Stimulated activated naive B cell treated with anti-CD40 and anti-IgM and Interleukin-4, amounts not matched to agents 10 μg/mL and 1 μg/mL and 100 μg/mL, for 72 hours (primary cell): ENCODE results near the gene ZIC1.

Source experiments
- ATAC-seq, 2 donors: fragments of 150-1000 bp; cut with Tn5 transposase; replicated peaks; 2 replicates each; pipeline ENCODE4 v1.10.0; 2021; ENCODE audit warnings: moderate library complexity in 1 of 2
- DNase-seq: peaks from one replicate; pipeline ENCODE4 v3.0.0; 2021
- H3K27ac Mint-ChIP-seq: one replicate; pipeline ENCODE4 v1.8.0; 2022; ENCODE audit warnings: mild to moderate bottlenecking, mixed read lengths
- H3K27me3 Mint-ChIP-seq, 2 donors: one replicate each; pipeline ENCODE4 v1.8.0; 2022; ENCODE audit warnings: mixed read lengths in 2 of 2
- H3K36me3 Mint-ChIP-seq, 2 donors: one replicate each; pipeline ENCODE4 v1.8.0; 2022; ENCODE audit warnings: mixed read lengths in 2 of 2, mild to moderate bottlenecking in 1 of 2
- H3K4me1 Mint-ChIP-seq, 2 donors: one replicate each; pipeline ENCODE4 v1.8.0; 2022; ENCODE audit warnings: mixed read lengths in 2 of 2, mild to moderate bottlenecking in 1 of 2
- H3K4me3 Mint-ChIP-seq, 2 donors: one replicate each; pipeline ENCODE4 v1.8.0; 2022; ENCODE audit warnings: mild to moderate bottlenecking in 2 of 2, mixed read lengths in 2 of 2, moderate library complexity in 1 of 2
- H3K9me3 Mint-ChIP-seq, 2 donors: one replicate each; pipeline ENCODE4 v1.8.0; 2022; ENCODE audit warnings: mixed read lengths in 2 of 2, mild to moderate bottlenecking in 1 of 2

The ZIC1 gene

GRCh38 chr3:147462856-147463255 lies 53.7 kb downstream of the ZIC1 start:
- DNase-seq: no peak
- ATAC-seq: no peak
- Mint-ChIP-seq H3K36me3 (no peaks in the 10 kb centered on the region), H3K4me1 (no peaks in the 10 kb centered on the region), H3K4me3 (no peak overlapping the region), H3K27me3 (no peaks in the 10 kb centered on the region), H3K9me3 (peaks cover 0 to 5% of the 10 kb centered on the region in 2 donors), H3K27ac (no peak overlapping the region)
